A549 (cell line): Measurements from ENCODE around the gene GGACT.

Experiments
- MAZ ChIP-seq: fragments of 150-350 bp; IDR thresholded peaks from 2 replicates; pipeline ENCODE4 v1.6.1; 2014; ENCODE audit warnings: antibody characterized with exemption, low read depth, low read length, borderline replicate concordance
- POLR2AphosphoS2 ChIP-seq: conservative IDR thresholded peaks from 2 replicates; pipeline ENCODE4 v1.6.1; 2012; ENCODE audit warnings: low read length, improper control_type of control experiment, inconsistent platforms
- RFX5 ChIP-seq: fragments of 450-650 bp; IDR thresholded peaks from 2 replicates; pipeline ENCODE4 v1.7.1; 2014; ENCODE audit warnings: antibody characterized with exemption, mild to moderate bottlenecking, moderate library complexity
- TF ChIP-seq, protein P1 (sequence below): fragments of >200 bp; sonication (Bioruptor Twin); formaldehyde crosslinking; IDR thresholded peaks from 3 replicates; pipeline ENCODE4 v1.5.1; 2016

DNA sequence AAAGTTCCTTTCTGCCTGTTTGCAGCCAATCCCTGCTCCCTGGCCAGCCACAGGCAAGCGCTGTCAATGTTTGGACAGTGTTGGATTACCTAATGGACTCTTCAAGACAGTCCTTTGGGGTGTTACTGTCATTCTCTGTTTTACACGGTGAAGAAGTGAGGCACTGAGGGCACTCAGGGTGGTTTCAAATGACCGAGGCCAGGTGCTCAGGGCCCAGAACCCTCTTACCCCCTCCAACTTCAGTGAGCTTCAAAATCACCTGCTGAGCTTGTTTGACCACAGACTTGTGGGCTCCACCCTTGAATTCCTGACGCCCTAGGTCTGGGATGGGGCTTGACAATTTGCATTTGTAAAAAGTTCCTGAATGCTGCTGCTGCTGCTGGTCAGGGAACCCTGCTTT is 97.9 kb downstream of the GGACT start:
- no peak for TF ChIP-seq MAZ
- TF ChIP-seq, protein P1, sequence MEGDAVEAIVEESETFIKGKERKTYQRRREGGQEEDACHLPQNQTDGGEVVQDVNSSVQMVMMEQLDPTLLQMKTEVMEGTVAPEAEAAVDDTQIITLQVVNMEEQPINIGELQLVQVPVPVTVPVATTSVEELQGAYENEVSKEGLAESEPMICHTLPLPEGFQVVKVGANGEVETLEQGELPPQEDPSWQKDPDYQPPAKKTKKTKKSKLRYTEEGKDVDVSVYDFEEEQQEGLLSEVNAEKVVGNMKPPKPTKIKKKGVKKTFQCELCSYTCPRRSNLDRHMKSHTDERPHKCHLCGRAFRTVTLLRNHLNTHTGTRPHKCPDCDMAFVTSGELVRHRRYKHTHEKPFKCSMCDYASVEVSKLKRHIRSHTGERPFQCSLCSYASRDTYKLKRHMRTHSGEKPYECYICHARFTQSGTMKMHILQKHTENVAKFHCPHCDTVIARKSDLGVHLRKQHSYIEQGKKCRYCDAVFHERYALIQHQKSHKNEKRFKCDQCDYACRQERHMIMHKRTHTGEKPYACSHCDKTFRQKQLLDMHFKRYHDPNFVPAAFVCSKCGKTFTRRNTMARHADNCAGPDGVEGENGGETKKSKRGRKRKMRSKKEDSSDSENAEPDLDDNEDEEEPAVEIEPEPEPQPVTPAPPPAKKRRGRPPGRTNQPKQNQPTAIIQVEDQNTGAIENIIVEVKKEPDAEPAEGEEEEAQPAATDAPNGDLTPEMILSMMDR, result no peak
- no peak for TF ChIP-seq RFX5
- TF ChIP-seq POLR2AphosphoS2, result no peak
